NCI-H748 treated with DMSO at 0.1 percent for 48 hours (cell line): ENCODE results near the gene PTPRK.

Experiments
- DNase-seq: peaks from one replicate; lab custom pipeline; 2025; lab: John Stamatoyannopoulos, UW

Gene PTPRK

GRCh38 chr6:128388380-128388779 lies 132.0 kb downstream of the PTPRK start:
- DNase-seq, result no peak

GRCh38 chr6:128380891-128381290 lies 139.5 kb downstream of the PTPRK start:
- no peak for DNase-seq

GRCh38 chr6:128379577-128379976 lies 140.8 kb downstream of the PTPRK start:
- DNase-seq, result no peak

- DNase-seq, result no peak
These were observed 143.4 kb downstream of the PTPRK start for GRCh38 chr6:128376952-128377503.

- DNase-seq, result no peak
These were observed 149.3 kb downstream of the PTPRK start for GRCh38 chr6:128371136-128371535.

- DNase-seq, result no peak
These were observed 150.3 kb downstream of the PTPRK start for GRCh38 chr6:128370072-128370471.

- no peak for DNase-seq
These were observed 152.0 kb downstream of the PTPRK start for GRCh38 chr6:128368213-128368944.

- DNase-seq, result no peak
These were observed 153.0 kb downstream of the PTPRK start for GRCh38 chr6:128367437-128367836.

GRCh38 chr6:128365520-128366160 lies 154.8 kb downstream of the PTPRK start:
- no peak for DNase-seq

GRCh38 chr6:128364766-128365519 lies 155.5 kb downstream of the PTPRK start:
- DNase-seq, result no peak

GRCh38 chr6:128363020-128363813 lies 157.2 kb downstream of the PTPRK start:
- no peak for DNase-seq

- no peak for DNase-seq
These were observed 159.0 kb downstream of the PTPRK start for GRCh38 chr6:128361378-128361777.

GRCh38 chr6:128358244-128358776 lies 162.1 kb downstream of the PTPRK start:
- no peak for DNase-seq

- no peak for DNase-seq
These were observed 162.8 kb downstream of the PTPRK start for GRCh38 chr6:128357392-128358130.

GRCh38 chr6:128352366-128352765 lies 168.0 kb downstream of the PTPRK start:
- DNase-seq, result no peak

- DNase-seq, result no peak
These were observed 169.2 kb downstream of the PTPRK start for GRCh38 chr6:128351255-128351514.

GRCh38 chr6:128350416-128351254 lies 169.8 kb downstream of the PTPRK start:
- no peak for DNase-seq

- no peak for DNase-seq
These were observed 173.3 kb downstream of the PTPRK start for GRCh38 chr6:128347123-128347522.

GRCh38 chr6:128346569-128346968 lies 173.8 kb downstream of the PTPRK start:
- DNase-seq, result no peak

- no peak for DNase-seq
These were observed 175.1 kb downstream of the PTPRK start for GRCh38 chr6:128345278-128345677.
